Psoas muscle (tissue), 8 donors: Measurements from ENCODE around the gene RAF1. TPM values are rescaled to one million over a fixed set of nuclear protein-coding genes. Genes with fewer than 3 reads are reported as not detected.
"Not testable (repeated sequence)": the region's sequence is repeated elsewhere in the genome, so short reads cannot be mapped to it uniquely, and the experiment has no call there.

Source experiments
- ATAC-seq, 4 donors: fragments of 200-7000 bp; cut with Tn5 transposase; one replicate each; pipeline ENCODE4 v1.9.1; 2020; ENCODE audit warnings: moderate library complexity in 3 of 4, mild to moderate bottlenecking in 2 of 4
- DNase-seq, 2 donors: peaks; one replicate each; pipeline ENCODE4 v3.0.0-alpha.2; 2020
- H3K27ac ChIP-seq: fragments of 200-600 bp; one replicate; pipeline ENCODE4 v1.8.0; 2022
- H3K27me3 ChIP-seq, 3 donors: fragments of 200-600 bp in 1 of 3; one replicate each; pipeline versions ENCODE4 v1.6.1 to v1.8.0; 2013 to 2022; ENCODE audit warnings: low read length in 2 of 3, mild to moderate bottlenecking in 2 of 3, moderate library complexity in 1 of 3; ENCODE audit not compliant: insufficient read depth in 3 of 3
- H3K36me3 ChIP-seq, 2 donors: fragments of 200-600 bp in 1 of 2; one replicate each; pipeline versions ENCODE4 v1.6.1 to v1.8.0; 2013 to 2022; ENCODE audit warnings: low read depth in 1 of 2, mild to moderate bottlenecking in 1 of 2, moderate library complexity in 1 of 2; ENCODE audit not compliant: insufficient read depth in 1 of 2
- H3K4me1 ChIP-seq: fragments of 200-600 bp; one replicate; pipeline ENCODE4 v1.8.0; 2022
- H3K4me3 ChIP-seq: fragments of 200-600 bp; one replicate; pipeline ENCODE4 v1.8.0; 2022; ENCODE audit warnings: mild to moderate bottlenecking
- H3K9me3 ChIP-seq: fragments of 200-600 bp; one replicate; pipeline ENCODE4 v1.8.0; 2022
- CTCF ChIP-seq: fragments of 200-600 bp; IDR thresholded peaks from one replicate; pipeline ENCODE4 v1.8.0; 2022; ENCODE audit warnings: antibody characterized with exemption
- WGBS, 3 donors: extraction: QIAGEN DNeasy Blood & Tissue Kit; methylation state at CpG; one replicate each; pipeline versions ENCODE4 v1.1.6 to v1.1.7; 2013; 5-methylcytosine and 5-hydroxymethylcytosine counted together
- intact Hi-C, 2 donors: fragments of 100-400 bp; cut with DNase I; formaldehyde crosslinking; loops; one replicate each; pipeline versions ENCODE4 v1.11.0 to v1.14.2; 2022
- polyA plus RNA-seq, 3 donors: library from polyadenylated mRNA; stranded (reverse); fragments of 200-250 nt; gene quantifications; one replicate each; pipeline ENCODE4 v1.2.3, GENCODE V29; 2013
- total RNA-seq, 4 donors: library from RNA; stranded (reverse); fragmentation: NEBNext Ultra II Directional in 2 of 4; extraction: Animal tissue kit (Norgen Biotek cat#: 25700) in 2 of 4; gene quantifications; one replicate each; pipeline versions ENCODE4 v1.2.1 to v1.2.4, GENCODE V29; 2021 to 2023
- donor health status: healthy with polysubstance abuse.
- donor health status: DM: no; HTN: no; CAD: no; lungs with moderate emphysema.
- donor health status: Bipolar disorder and iron deficiency.
- donor health status: healthy.
- donor health status: DM: yes; HTN: yes; CAD: no.
- donor health status: DM: no; HTN: no; CAD: no.
- donor health status: DM: no; HTN: no; CAD: no.
- donor health status: DM: yes; HTN: yes; CAD: no.

Gene RAF1
- total and polyA plus RNA-seq, 7 donors = 87.2 to 391 (median 155) TPM

DNA sequence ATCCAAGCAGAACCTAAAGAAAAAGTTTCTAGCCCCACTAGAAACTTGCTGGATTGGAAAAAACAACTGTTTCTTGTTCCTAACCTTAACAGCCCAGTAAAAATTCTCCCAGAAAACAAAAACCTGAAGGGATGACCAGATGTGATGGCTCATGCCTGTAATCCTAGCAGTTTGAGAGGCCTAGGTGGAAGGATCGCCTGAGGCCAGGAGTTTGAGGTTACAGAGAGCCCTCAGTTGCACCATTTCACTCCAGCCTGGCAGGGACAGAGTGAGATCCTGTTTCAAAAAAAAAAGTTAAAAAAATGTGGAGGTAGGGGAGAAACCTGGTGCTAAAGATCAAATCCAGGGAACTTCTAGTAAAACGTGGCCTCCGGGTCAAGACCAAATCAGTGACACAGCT, 38.6 kb upstream of the RAF1 start:
- Histone ChIP-seq H3K4me3 (no peak overlapping the region), H3K27me3 (no peaks in the 10 kb centered on the region), H3K36me3 (no peaks in the 10 kb centered on the region), H3K9me3 (no peaks in the 10 kb centered on the region), H3K4me1 (peaks cover 11% of the 10 kb centered on the region), H3K27ac (no peak overlapping the region)
- DNase-seq (no peak), ATAC-seq (no peak)
- WGBS, 3 donors = 72 to 83% (median 72%) methylated on average over 3 of the region's 3 CpGs
- no peak for TF ChIP-seq CTCF
- intact Hi-C loops = no loop called here

GRCh38 chr3:12701601-12702000, 37.7 kb upstream of the RAF1 start:
- H3K4me3 ChIP-seq, DNase-seq, intact Hi-C loops, H3K9me3 ChIP-seq, H3K36me3 ChIP-seq, H3K27ac ChIP-seq, ATAC-seq, H3K4me1 ChIP-seq, H3K27me3 ChIP-seq: not testable (repeated sequence)
- 87 to 95% (median 89%) methylated on average over 8 to 10 of the region's 10 CpGs for WGBS, 3 donors

DNA sequence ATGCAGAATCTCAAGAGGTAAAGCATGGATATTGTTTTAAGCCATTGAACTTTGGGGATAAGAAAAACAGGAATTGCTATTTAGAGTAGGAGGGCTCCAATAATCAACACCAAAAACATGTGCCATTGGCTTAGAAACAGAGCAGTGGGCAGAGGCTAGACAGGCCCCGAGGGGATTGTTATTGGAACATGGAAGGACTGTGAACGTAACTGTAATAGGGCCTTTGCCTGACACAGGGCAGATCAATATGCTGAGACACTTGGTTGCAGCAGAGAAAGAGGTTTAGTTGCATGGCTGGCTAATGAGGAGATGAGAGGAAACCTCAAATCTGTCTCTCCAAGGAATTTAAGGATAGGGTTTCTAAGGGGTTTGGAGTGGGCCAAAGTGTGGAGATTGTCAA, 36.9 kb upstream of the RAF1 start:
- H3K4me3 ChIP-seq = no peak overlapping the region
- no peak for TF ChIP-seq CTCF
- intact Hi-C loops = no loop called here
- no peaks in the 10 kb centered on the region for H3K27me3 ChIP-seq
- ATAC-seq (no peak), DNase-seq (no peak)
- H3K4me1 ChIP-seq = peaks cover 6% of the 10 kb centered on the region
- 85 to 90% (median 90%) methylated on average over 2 of the region's 2 CpGs for WGBS, 3 donors
- H3K9me3 ChIP-seq = no peaks in the 10 kb centered on the region
- no peaks in the 10 kb centered on the region for H3K36me3 ChIP-seq
- no peak overlapping the region for H3K27ac ChIP-seq

- H3K27me3 ChIP-seq = no peaks in the 10 kb centered on the region
- no peaks in the 10 kb centered on the region for H3K36me3 ChIP-seq
- intact Hi-C loops = no loop called here
- H3K9me3 ChIP-seq = no peaks in the 10 kb centered on the region
- no peak overlapping the region for H3K27ac ChIP-seq
- TF ChIP-seq CTCF = no peak
- no peak for DNase-seq
- WGBS, 3 donors = 82 to 85% (median 84%) methylated on average over 2 of the region's 2 CpGs
- no peak for ATAC-seq
- H3K4me3 ChIP-seq = no peak overlapping the region
- peaks cover 14% of the 10 kb centered on the region for H3K4me1 ChIP-seq
Observed at GRCh38 chr3:12695916-12696315, 32.0 kb upstream of the RAF1 start.

- Histone ChIP-seq H3K4me1 (peaks cover 14% of the 10 kb centered on the region), H3K4me3 (no peak overlapping the region), H3K27ac (peak overlapping the region; percentile 84), H3K27me3 (no peaks in the 10 kb centered on the region), H3K9me3 (no peaks in the 10 kb centered on the region), H3K36me3 (no peaks in the 10 kb centered on the region)
- 82 to 91% (median 89%) methylated on average over 3 of the region's 3 CpGs for WGBS, 3 donors
- ATAC-seq = no peak
- no peak for DNase-seq
- TF ChIP-seq CTCF = no peak
- intact Hi-C loops = no loop called here
Observed at GRCh38 chr3:12695112-12695511, 31.2 kb upstream of the RAF1 start.
